K562 (cell line): ENCODE results near the gene GNPAT. TPM values are rescaled to one million over a fixed set of nuclear protein-coding genes. Genes with fewer than 3 reads are reported as not detected.
A peak's percentile ranks its signal among the peaks of the same experiment; 100 is the strongest.

Source experiments
- CBX1 ChIP-seq: sonication (generic); IDR thresholded peaks from 2 replicates; pipeline ENCODE4 v1.6.1; 2016; ENCODE audit warnings: antibody characterized with exemption, low read depth, mild to moderate bottlenecking
- ELF2 ChIP-seq: fragments of 250-450 bp; sonication (Bioruptor Pico); IDR thresholded peaks from 2 replicates; pipeline ENCODE4 v1.5.0; 2021; ENCODE audit warnings: mild to moderate bottlenecking
- FOXP1 ChIP-seq: sonication (generic); formaldehyde crosslinking; IDR thresholded peaks from 2 replicates; pipeline ENCODE4 v1.8.0; 2022; ENCODE audit warnings: mild to moderate bottlenecking, missing genetic modification reagents
- HMGN3 ChIP-seq: IDR thresholded peaks from 2 replicates; pipeline ENCODE4 v1.6.1; 2011; ENCODE audit warnings: borderline replicate concordance, low read depth, mild to moderate bottlenecking, mixed read lengths, low read length; ENCODE audit not compliant: insufficient read length; ENCODE audit errors: extremely low read depth
- MBD1 ChIP-seq: fragments of 250-450 bp; sonication (Bioruptor Pico); IDR thresholded peaks from 2 replicates; pipeline ENCODE4 v1.8.0; 2022; ENCODE audit warnings: inconsistent platforms
- MIER1 ChIP-seq: fragments of 450-650 bp; IDR thresholded peaks from 2 replicates; pipeline ENCODE4 v1.6.1; 2016; ENCODE audit warnings: antibody characterized with exemption, mild to moderate bottlenecking, low read depth
- NFIC ChIP-seq: fragments of 450-650 bp; IDR thresholded peaks from 2 replicates; pipeline ENCODE4 v1.6.1; 2017; ENCODE audit warnings: mild to moderate bottlenecking, inconsistent platforms
- NRF1 ChIP-seq, 2 experiments: fragments of 450-650 bp; IDR thresholded peaks in 1 of 2; conservative IDR thresholded peaks in 1 of 2; 2 replicates each; pipeline ENCODE4 v1.6.1; 2014; ENCODE audit warnings: mild to moderate bottlenecking in 2 of 2
- TCF3 ChIP-seq: sonication (generic); formaldehyde crosslinking; IDR thresholded peaks from 2 replicates; pipeline ENCODE4 v1.4.0; 2020; ENCODE audit warnings: mild to moderate bottlenecking, missing genetic modification reagents
- USF1 ChIP-seq: sonication (generic); formaldehyde crosslinking; IDR thresholded peaks from 2 replicates; pipeline ENCODE4 v1.9.0; 2022; ENCODE audit warnings: mild to moderate bottlenecking, missing genetic modification reagents
- ZNF143 ChIP-seq: sonication (generic); formaldehyde crosslinking; IDR thresholded peaks from 2 replicates; pipeline ENCODE4 v1.9.0; 2022; ENCODE audit warnings: mild to moderate bottlenecking, missing genetic modification reagents
- ZNF232 ChIP-seq: sonication (generic); formaldehyde crosslinking; IDR thresholded peaks from 2 replicates; pipeline ENCODE4 v1.8.0; 2022; ENCODE audit warnings: mild to moderate bottlenecking, missing genetic modification reagents
- ZNF740 ChIP-seq, 3 experiments: fragments of 200-800 bp in 1 of 3; sonication (Bioruptor generic) in 1 of 3; sonication (generic) in 1 of 3; formaldehyde crosslinking in 1 of 3; IDR thresholded peaks; 2 replicates each; pipeline versions ENCODE4 v1.6.1 to v1.8.0; 2016 to 2022; ENCODE audit warnings: mild to moderate bottlenecking in 2 of 3, missing compliant biosample characterization in 2 of 3, missing genetic modification characterization in 2 of 3, missing genetic modification reagents in 1 of 3
- polyA plus RNA-seq, 8 experiments: library from polyadenylated mRNA; depleted of rRNA in 4 of 8; stranded (reverse) in 5 of 8; unstranded in 3 of 8; fragments of >200 nt; fragmentation: Nextera tagmentation in 2 of 8; fragmentation: Illumina TruSeq in 1 of 8; extraction: Ambion mirVana in 2 of 8; extraction: Trizol in 1 of 8; gene quantifications; 2 replicates each; pipeline versions ENCODE4 v1.2.1 to v1.2.3, GENCODE V29; 2011 to 2014; ENCODE audit warnings: inconsistent platforms in 1 of 8, missing spikeins in 1 of 8
- total RNA-seq, 7 experiments: library from RNA; depleted of rRNA in 6 of 7; stranded (reverse); fragments of >200 nt in 6 of 7; fragmentation: Illumina TruSeq in 2 of 7; extraction: Trizol in 2 of 7; gene quantifications; 2 replicates each; pipeline versions ENCODE4 v1.2.1 to v1.2.3, GENCODE V29; 2011 to 2021; ENCODE audit warnings: low replicate concordance in 1 of 7
- TF ChIP-seq, protein P1 (sequence below): fragments of 250-450 bp; sonication (Bioruptor Pico); IDR thresholded peaks from 2 replicates; pipeline ENCODE4 v1.5.0; 2020; ENCODE audit warnings: mild to moderate bottlenecking
- TF ChIP-seq, protein P2 (sequence below): sonication (generic); formaldehyde crosslinking; IDR thresholded peaks from 2 replicates; pipeline ENCODE4 v1.4.0; 2020; ENCODE audit warnings: mild to moderate bottlenecking, missing genetic modification reagents
- TF ChIP-seq, protein P3 (sequence below): fragments of 250-450 bp; sonication (Bioruptor Pico); IDR thresholded peaks from 2 replicates; pipeline ENCODE4 v1.9.0; 2021; ENCODE audit warnings: mild to moderate bottlenecking, inconsistent platforms

GNPAT gene
- total and polyA plus RNA-seq, 9 of the 15 experiments (the other 6 are each of a cell fraction or from before 2014, with no cell fraction given) = 32.1 to 68.8 (median 50.7) TPM

DNA sequence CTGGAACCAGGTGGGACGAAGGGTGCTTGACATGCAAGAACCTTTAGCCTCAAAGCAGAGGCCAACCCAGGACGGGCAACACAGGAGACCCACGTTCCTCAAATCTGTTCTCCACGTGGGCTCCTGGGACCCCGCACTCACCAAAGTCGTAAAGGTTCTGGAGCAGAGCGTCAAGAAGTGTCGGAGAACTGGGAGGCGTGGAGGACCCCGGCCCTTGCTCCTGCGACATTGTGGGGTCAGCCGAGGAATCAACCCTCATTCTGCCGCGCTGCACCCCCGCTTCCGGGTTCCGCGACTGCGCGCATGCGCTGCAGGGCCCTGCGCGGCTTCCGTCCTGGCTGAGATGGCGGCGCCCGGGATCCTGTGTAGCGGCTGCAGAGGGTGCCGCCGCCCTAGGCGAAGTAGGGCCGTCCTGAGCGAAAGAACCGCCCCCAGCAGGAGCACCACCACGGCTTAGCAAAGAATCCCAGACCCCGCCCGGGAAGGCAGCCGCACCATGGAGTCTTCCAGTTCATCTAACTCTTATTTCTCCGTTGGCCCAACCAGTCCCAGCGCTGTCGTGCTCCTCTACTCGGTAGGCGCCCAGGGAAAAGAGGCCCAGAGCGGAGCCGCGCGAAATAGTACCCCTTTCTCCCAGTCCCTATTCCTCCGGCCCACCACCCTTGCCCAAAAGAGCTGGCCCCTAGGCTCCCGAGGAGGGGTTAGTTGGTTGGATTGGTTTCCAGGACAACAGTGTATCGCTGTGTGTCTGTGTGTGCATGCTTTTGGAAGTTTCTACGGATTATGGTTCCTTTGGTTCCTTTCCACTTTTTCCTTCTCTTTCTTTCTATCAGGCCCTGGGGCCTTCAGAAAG is at the start of gene GNPAT (continued):
- TF ChIP-seq MBD1 (no peak), ZNF740 (CRISPR knock-in tag; IDR thresholded peaks at IDR 0.05) (0 out of 2 replicates have a peak, but pooled peaks have one; percentile 40), ZNF740 (tag; IDR thresholded peaks at IDR 0.05) (no peak; a peak in 1 of 4 replicates), NRF1 (conservative IDR thresholded peaks at IDR 0.05 in 1 of 2, IDR thresholded peaks at IDR 0.05 in 1 of 2) (peak; percentile 96 to 97), HMGN3 (peak; percentile 94), ZNF232 (CRISPR knock-in tag) (no peak; the same call in 1 of the 2 replicates), USF1 (CRISPR knock-in tag) (0 out of 2 replicates have a peak, but pooled peaks have one; percentile 24), MIER1 (peak; percentile 21; the same call in 1 of the 2 replicates), ELF2 (peak; percentile 99), CBX1 (peak; percentile 84), TCF3 (CRISPR knock-in tag) (no peak), FOXP1 (CRISPR knock-in tag) (peak; percentile 75), ZNF143 (CRISPR knock-in tag) (peak; percentile 57; the same call in 1 of the 2 replicates), NFIC (peak; percentile 15; the same call in 1 of the 2 replicates)
- TF ChIP-seq, protein P1, sequence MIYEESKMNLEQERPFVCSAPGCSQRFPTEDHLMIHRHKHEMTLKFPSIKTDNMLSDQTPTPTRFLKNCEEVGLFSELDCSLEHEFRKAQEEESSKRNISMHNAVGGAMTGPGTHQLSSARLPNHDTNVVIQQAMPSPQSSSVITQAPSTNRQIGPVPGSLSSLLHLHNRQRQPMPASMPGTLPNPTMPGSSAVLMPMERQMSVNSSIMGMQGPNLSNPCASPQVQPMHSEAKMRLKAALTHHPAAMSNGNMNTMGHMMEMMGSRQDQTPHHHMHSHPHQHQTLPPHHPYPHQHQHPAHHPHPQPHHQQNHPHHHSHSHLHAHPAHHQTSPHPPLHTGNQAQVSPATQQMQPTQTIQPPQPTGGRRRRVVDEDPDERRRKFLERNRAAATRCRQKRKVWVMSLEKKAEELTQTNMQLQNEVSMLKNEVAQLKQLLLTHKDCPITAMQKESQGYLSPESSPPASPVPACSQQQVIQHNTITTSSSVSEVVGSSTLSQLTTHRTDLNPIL (CRISPR knock-in tag) = no peak
- TF ChIP-seq, protein P2, sequence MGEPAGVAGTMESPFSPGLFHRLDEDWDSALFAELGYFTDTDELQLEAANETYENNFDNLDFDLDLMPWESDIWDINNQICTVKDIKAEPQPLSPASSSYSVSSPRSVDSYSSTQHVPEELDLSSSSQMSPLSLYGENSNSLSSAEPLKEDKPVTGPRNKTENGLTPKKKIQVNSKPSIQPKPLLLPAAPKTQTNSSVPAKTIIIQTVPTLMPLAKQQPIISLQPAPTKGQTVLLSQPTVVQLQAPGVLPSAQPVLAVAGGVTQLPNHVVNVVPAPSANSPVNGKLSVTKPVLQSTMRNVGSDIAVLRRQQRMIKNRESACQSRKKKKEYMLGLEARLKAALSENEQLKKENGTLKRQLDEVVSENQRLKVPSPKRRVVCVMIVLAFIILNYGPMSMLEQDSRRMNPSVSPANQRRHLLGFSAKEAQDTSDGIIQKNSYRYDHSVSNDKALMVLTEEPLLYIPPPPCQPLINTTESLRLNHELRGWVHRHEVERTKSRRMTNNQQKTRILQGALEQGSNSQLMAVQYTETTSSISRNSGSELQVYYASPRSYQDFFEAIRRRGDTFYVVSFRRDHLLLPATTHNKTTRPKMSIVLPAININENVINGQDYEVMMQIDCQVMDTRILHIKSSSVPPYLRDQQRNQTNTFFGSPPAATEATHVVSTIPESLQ = peak; percentile 88
- TF ChIP-seq, protein P3, sequence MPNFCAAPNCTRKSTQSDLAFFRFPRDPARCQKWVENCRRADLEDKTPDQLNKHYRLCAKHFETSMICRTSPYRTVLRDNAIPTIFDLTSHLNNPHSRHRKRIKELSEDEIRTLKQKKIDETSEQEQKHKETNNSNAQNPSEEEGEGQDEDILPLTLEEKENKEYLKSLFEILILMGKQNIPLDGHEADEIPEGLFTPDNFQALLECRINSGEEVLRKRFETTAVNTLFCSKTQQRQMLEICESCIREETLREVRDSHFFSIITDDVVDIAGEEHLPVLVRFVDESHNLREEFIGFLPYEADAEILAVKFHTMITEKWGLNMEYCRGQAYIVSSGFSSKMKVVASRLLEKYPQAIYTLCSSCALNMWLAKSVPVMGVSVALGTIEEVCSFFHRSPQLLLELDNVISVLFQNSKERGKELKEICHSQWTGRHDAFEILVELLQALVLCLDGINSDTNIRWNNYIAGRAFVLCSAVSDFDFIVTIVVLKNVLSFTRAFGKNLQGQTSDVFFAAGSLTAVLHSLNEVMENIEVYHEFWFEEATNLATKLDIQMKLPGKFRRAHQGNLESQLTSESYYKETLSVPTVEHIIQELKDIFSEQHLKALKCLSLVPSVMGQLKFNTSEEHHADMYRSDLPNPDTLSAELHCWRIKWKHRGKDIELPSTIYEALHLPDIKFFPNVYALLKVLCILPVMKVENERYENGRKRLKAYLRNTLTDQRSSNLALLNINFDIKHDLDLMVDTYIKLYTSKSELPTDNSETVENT (CRISPR knock-in tag) = peak; percentile 82
